Measurements from ENCODE around the gene SLC22A3.
"Not testable (repeated sequence)": the region's sequence is repeated elsewhere in the genome, so short reads cannot be mapped to it uniquely, and the experiment has no call there.

Gene SLC22A3

GRCh38 chr6:160348223-160349019 is at the start of gene SLC22A3:
Gene SLC22A3 (plus strand): TSS chr6:160348378. CDS start chr6:160348420, 42 bp downstream.
- no peak for DNase-seq (ENCODE audit: low read depth)

- DNase-seq (ENCODE audit: low read depth) = no peak
These were observed 48.6 kb upstream of the SLC22A3 start for GRCh38 chr6:160299559-160299958.

GRCh38 chr6:160300076-160300695 is 48.0 kb upstream of the SLC22A3 start:
- DNase-seq (ENCODE audit: low read depth) = no peak

- no peak for DNase-seq (ENCODE audit: low read depth)
These were observed 46.8 kb upstream of the SLC22A3 start for GRCh38 chr6:160301339-160301738.

GRCh38 chr6:160302431-160303082 is 45.6 kb upstream of the SLC22A3 start:
- not testable (repeated sequence) for DNase-seq (ENCODE audit: low read depth)

GRCh38 chr6:160303806-160304205 is 44.4 kb upstream of the SLC22A3 start:
- no peak for DNase-seq (ENCODE audit: low read depth)

- no peak for DNase-seq (ENCODE audit: low read depth)
These were observed 42.1 kb upstream of the SLC22A3 start for GRCh38 chr6:160305926-160306713.

- no peak for DNase-seq (ENCODE audit: low read depth)
These were observed 38.5 kb upstream of the SLC22A3 start for GRCh38 chr6:160309718-160310117.

- no peak for DNase-seq (ENCODE audit: low read depth)
These were observed 35.3 kb upstream of the SLC22A3 start for GRCh38 chr6:160312900-160313299.

- DNase-seq (ENCODE audit: low read depth) = no peak
These were observed 32.9 kb upstream of the SLC22A3 start for GRCh38 chr6:160315310-160315709.

GRCh38 chr6:160316261-160316660 is 31.9 kb upstream of the SLC22A3 start:
- DNase-seq (ENCODE audit: low read depth) = no peak

GRCh38 chr6:160319246-160319645 is 28.9 kb upstream of the SLC22A3 start:
- no peak for DNase-seq (ENCODE audit: low read depth)

- no peak for DNase-seq (ENCODE audit: low read depth)
These were observed 26.3 kb upstream of the SLC22A3 start for GRCh38 chr6:160321729-160322505.

- no peak for DNase-seq (ENCODE audit: low read depth)
These were observed 20.2 kb upstream of the SLC22A3 start for GRCh38 chr6:160327981-160328380.

GRCh38 chr6:160328447-160328846 is 19.7 kb upstream of the SLC22A3 start:
- DNase-seq (ENCODE audit: low read depth) = no peak

GRCh38 chr6:160329188-160329587 is 19.0 kb upstream of the SLC22A3 start:
- no peak for DNase-seq (ENCODE audit: low read depth)

- no peak for DNase-seq (ENCODE audit: low read depth)
These were observed 17.6 kb upstream of the SLC22A3 start for GRCh38 chr6:160330619-160331018.

GRCh38 chr6:160331204-160331603 is 17.0 kb upstream of the SLC22A3 start:
- DNase-seq (ENCODE audit: low read depth) = no peak

GRCh38 chr6:160331753-160332152 is 16.4 kb upstream of the SLC22A3 start:
- no peak for DNase-seq (ENCODE audit: low read depth)

- DNase-seq (ENCODE audit: low read depth) = no peak
These were observed 15.1 kb upstream of the SLC22A3 start for GRCh38 chr6:160333101-160333500.

- DNase-seq (ENCODE audit: low read depth) = no peak
These were observed 14.3 kb upstream of the SLC22A3 start for GRCh38 chr6:160333841-160334240.
